Urinary bladder (tissue), 4 donors: ENCODE results near the gene RFTN1. TPM values are rescaled to one million over a fixed set of nuclear protein-coding genes. Genes with fewer than 3 reads are reported as not detected.

Source experiments
- DNase-seq: peaks from one replicate; pipeline ENCODE4 v3.0.0-alpha.2; 2015; ENCODE audit errors: extremely low spot score
- H3K27ac ChIP-seq: one replicate; pipeline ENCODE4 v1.5.1; 2013; ENCODE audit warnings: low read depth, mild to moderate bottlenecking, moderate library complexity
- H3K36me3 ChIP-seq: one replicate; pipeline ENCODE4 v1.6.1; 2013; ENCODE audit warnings: mild to moderate bottlenecking, moderate library complexity; ENCODE audit not compliant: insufficient read depth
- H3K4me1 ChIP-seq: one replicate; pipeline ENCODE4 v1.6.1; 2013; ENCODE audit warnings: mild to moderate bottlenecking, moderate library complexity; ENCODE audit not compliant: insufficient read depth
- H3K4me3 ChIP-seq: one replicate; pipeline ENCODE4 v1.5.1; 2013; ENCODE audit warnings: low read depth, low read length
- WGBS: extraction: QIAGEN DNeasy Blood & Tissue Kit; methylation state at CpG from one replicate; pipeline ENCODE4 v1.1.7; 2013; 5-methylcytosine and 5-hydroxymethylcytosine counted together
- polyA plus RNA-seq: library from polyadenylated mRNA; stranded (reverse); fragments of 200-250 nt; gene quantifications from one replicate; pipeline ENCODE4 v1.2.3, GENCODE V29; 2013
- total RNA-seq: library from RNA; depleted of rRNA; stranded (reverse); fragments of >200 nt; gene quantifications from one replicate; pipeline ENCODE4 v1.2.3, GENCODE V29; 2014
- donor health status: healthy with polysubstance abuse.
- donor health status: healthy.

RFTN1 gene
- total RNA-seq, result 26.3 TPM
- 26.7 TPM for polyA plus RNA-seq

- Histone ChIP-seq H3K36me3 (no peaks in the 10 kb centered on the region), H3K4me3 (peak within 1 kb of the TSS; percentile 72), H3K4me1 (no peaks in the 10 kb centered on the region), H3K27ac (peak within 1 kb of the TSS; percentile 27)
- DNase-seq, result no peak
- WGBS, result 1% methylated on average over 92 of the region's 92 CpGs
Measured at GRCh38 chr3:16513141-16514020, at the start of gene RFTN1. Gene RFTN1, minus strand, starts transcription at chr3:16513699. Its CDS starts 19,830 bp downstream, at chr3:16493869.

- no peaks in the 10 kb centered on the region for H3K36me3 ChIP-seq
- no peak for DNase-seq
- 78% methylated on average over 5 of the region's 5 CpGs for WGBS
- H3K4me1 ChIP-seq, result no peaks in the 10 kb centered on the region
- no peak overlapping the region for H3K4me3 ChIP-seq
- H3K27ac ChIP-seq, result no peak overlapping the region
Measured at GRCh38 chr3:16559653-16560365, 46.3 kb upstream of the RFTN1 start.

GRCh38 chr3:16554126-16554525 is 40.6 kb upstream of the RFTN1 start:
- DNase-seq, result no peak
- Histone ChIP-seq H3K36me3 (no peaks in the 10 kb centered on the region), H3K27ac (no peak overlapping the region), H3K4me1 (no peaks in the 10 kb centered on the region), H3K4me3 (no peak overlapping the region)
- WGBS, result 83% methylated on average over 4 of the region's 4 CpGs

GRCh38 chr3:16552757-16553156 is 39.3 kb upstream of the RFTN1 start:
- 68% methylated on average over 3 of the region's 3 CpGs for WGBS
- no peak for DNase-seq
- no peak overlapping the region for H3K27ac ChIP-seq
- no peaks in the 10 kb centered on the region for H3K4me1 ChIP-seq
- no peak overlapping the region for H3K4me3 ChIP-seq
- no peaks in the 10 kb centered on the region for H3K36me3 ChIP-seq

- WGBS, result 91% methylated on average over 4 of the region's 4 CpGs
- DNase-seq, result no peak
- no peak overlapping the region for H3K27ac ChIP-seq
- no peaks in the 10 kb centered on the region for H3K4me1 ChIP-seq
- H3K36me3 ChIP-seq, result no peaks in the 10 kb centered on the region
- no peak overlapping the region for H3K4me3 ChIP-seq
Measured at GRCh38 chr3:16551342-16551976, 38.0 kb upstream of the RFTN1 start.

- WGBS, result 13% methylated on average over 7 of the region's 7 CpGs
Measured at GRCh38 chr3:16550676-16551341, 37.3 kb upstream of the RFTN1 start.

GRCh38 chr3:16550305-16550675 is 36.8 kb upstream of the RFTN1 start:
- Histone ChIP-seq H3K36me3 (no peaks in the 10 kb centered on the region), H3K27ac (no peak overlapping the region), H3K4me1 (no peaks in the 10 kb centered on the region), H3K4me3 (no peak overlapping the region)
- DNase-seq, result no peak
- 26% methylated on average over 4 of the region's 4 CpGs for WGBS

More at GRCh38 chr3:16550676-16551341, 37.3 kb upstream of the RFTN1 start:
- no peaks in the 10 kb centered on the region for H3K4me1 ChIP-seq
- H3K27ac ChIP-seq, result no peak overlapping the region
- no peaks in the 10 kb centered on the region for H3K36me3 ChIP-seq
- peak; percentile 82 for DNase-seq
- no peak overlapping the region for H3K4me3 ChIP-seq

GRCh38 chr3:16548721-16549120 is 35.2 kb upstream of the RFTN1 start:
- H3K36me3 ChIP-seq, result no peaks in the 10 kb centered on the region
- H3K4me1 ChIP-seq, result no peaks in the 10 kb centered on the region
- 85% methylated on average over 4 of the region's 4 CpGs for WGBS
- no peak overlapping the region for H3K4me3 ChIP-seq
- DNase-seq, result no peak
- no peak overlapping the region for H3K27ac ChIP-seq

GRCh38 chr3:16547561-16548357 is 34.3 kb upstream of the RFTN1 start:
- no peak overlapping the region for H3K27ac ChIP-seq
- no peaks in the 10 kb centered on the region for H3K36me3 ChIP-seq
- no peak for DNase-seq
- H3K4me1 ChIP-seq, result no peaks in the 10 kb centered on the region
- 89% methylated on average over 4 of the region's 4 CpGs for WGBS
- H3K4me3 ChIP-seq, result no peak overlapping the region

GRCh38 chr3:16546186-16547010 is 32.9 kb upstream of the RFTN1 start:
- no peak overlapping the region for H3K4me3 ChIP-seq
- no peaks in the 10 kb centered on the region for H3K4me1 ChIP-seq
- 76% methylated on average over 12 of the region's 12 CpGs for WGBS
- no peaks in the 10 kb centered on the region for H3K36me3 ChIP-seq
- H3K27ac ChIP-seq, result no peak overlapping the region
- DNase-seq, result no peak

GRCh38 chr3:16545413-16546185 is 32.1 kb upstream of the RFTN1 start:
- Histone ChIP-seq H3K4me1 (no peaks in the 10 kb centered on the region), H3K27ac (no peak overlapping the region), H3K4me3 (no peak overlapping the region), H3K36me3 (no peaks in the 10 kb centered on the region)
- DNase-seq, result no peak
- WGBS, result 76% methylated on average over 10 of the region's 10 CpGs
